Measurements from ENCODE around the gene CNR2. TPM values are rescaled to one million over a fixed set of nuclear protein-coding genes. Genes with fewer than 3 reads are reported as not detected.
A peak's percentile ranks its signal among the peaks of the same experiment; 100 is the strongest.

The CNR2 gene
- total RNA-seq, 1 experiment from 2014 or later: not detected

DNA sequence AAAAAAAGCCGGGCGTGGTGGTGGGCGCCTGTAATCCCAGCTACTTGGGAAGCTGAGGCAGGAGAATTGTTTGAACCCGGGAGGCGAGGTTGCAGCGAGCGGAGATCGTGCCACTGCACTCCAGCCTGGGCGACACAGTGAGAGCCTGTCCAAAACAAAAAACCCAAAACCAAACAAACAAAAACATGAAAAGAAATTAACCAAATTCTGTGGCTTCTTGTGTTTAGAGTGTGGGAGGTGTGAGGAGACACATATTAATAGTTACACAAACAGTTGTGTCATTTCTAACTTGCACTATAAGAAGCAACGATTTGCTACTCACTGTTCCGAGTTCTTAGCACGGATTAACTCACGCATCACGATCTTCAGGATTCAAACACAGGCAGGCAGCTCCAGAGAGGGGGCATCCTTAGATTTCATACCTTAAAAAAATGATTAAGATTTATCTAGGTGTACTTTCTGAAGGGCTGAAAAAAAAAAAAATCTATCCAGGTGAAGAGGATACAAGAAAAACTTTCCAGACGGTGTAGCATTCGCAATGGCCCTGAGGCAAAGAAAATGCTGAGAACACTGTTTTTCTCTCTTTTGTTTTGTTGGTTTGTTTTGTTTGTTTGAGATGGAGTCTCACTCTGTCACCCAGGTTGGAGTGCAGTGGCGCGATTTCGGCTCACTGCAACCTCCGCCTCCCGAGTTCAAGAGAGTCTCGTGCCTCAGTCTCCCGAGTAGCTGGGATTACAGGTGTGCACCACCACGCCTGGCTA is 87.2 kb downstream of the CNR2 start:
- Histone ChIP-seq H3K9me3 (ENCODE audit: low read depth, low read length, poor library complexity, severe bottlenecking) (no peaks in the 10 kb centered on the region), H3K36me3 (ENCODE audit: insufficient read depth, low read length, poor library complexity, severe bottlenecking) (no peaks in the 10 kb centered on the region), H3K27ac (ENCODE audit: low read depth, low read length, poor library complexity, severe bottlenecking) (peak overlapping the region; percentile 93), H3K27me3 (replicated peaks; ENCODE audit: insufficient read depth, low read depth, low read length, poor library complexity) (no peaks in the 10 kb centered on the region), H3K4me3 (ENCODE audit: low read depth, low read length, poor library complexity, severe bottlenecking) (peak overlapping the region; percentile 82), H3K4me1 (ENCODE audit: insufficient read depth, low read length, poor library complexity, severe bottlenecking) (peaks cover 12% of the 10 kb centered on the region)
- ChIA-PET POLR2A (ENCODE audit: low non-redundant PET) (interaction anchor here (0.6 kb wide), 1 partner anchor 810 kb away, joined by 3 read pairs; the partner anchor contains the start of gene TEX46), CTCF (interaction anchor here (0.6 to 1.0 kb wide), 3 partner anchors 15 to 91 kb away, joined by 4 to 6 read pairs (median 5); no protein-coding TSS in a partner anchor)
- TF ChIP-seq CTCF (conservative IDR thresholded peaks at IDR 0.05; ENCODE audit: low read depth, low read length): no peak
- DNase-seq (ENCODE audit: low spot score): no peak
- intact Hi-C loops (cut with micrococcal nuclease; ENCODE audit: unreplicated experiment): no loop called here
- TSS peak; percentile 75 for BruUV-seq (replicated peaks)

GRCh38 chr1:23825076-23825761 is 87.9 kb downstream of the CNR2 start, which contains the start of gene HMGCL:
HMGCL (minus strand) TSS chr1:23825429; CDS start chr1:23825415, 14 bp downstream.
- no peaks in the 10 kb centered on the region for H3K36me3 ChIP-seq (ENCODE audit: insufficient read depth, low read length, poor library complexity, severe bottlenecking)
- ChIA-PET CTCF (interaction anchor here (0.6 to 1.0 kb wide), 3 partner anchors 14 to 91 kb away, joined by 4 to 6 read pairs (median 5); no protein-coding TSS in a partner anchor), POLR2A (ENCODE audit: low non-redundant PET) (interaction anchor here (0.6 kb wide), 1 partner anchor 810 kb away, joined by 3 read pairs; the partner anchor contains the start of gene TEX46)
- no peak for TF ChIP-seq CTCF (conservative IDR thresholded peaks at IDR 0.05; ENCODE audit: low read depth, low read length)
- no peak for TF ChIP-seq EZH2 (IDR thresholded peaks at IDR 0.05; ENCODE audit: borderline replicate concordance, low read depth, low read length, poor library complexity, severe bottlenecking)
- peak within 1 kb of the TSS; percentile 82 for H3K4me3 ChIP-seq (ENCODE audit: low read depth, low read length, poor library complexity, severe bottlenecking)
- DNase-seq (ENCODE audit: low spot score): peak; percentile 95
- no TSS peak for BruUV-seq (replicated peaks)
- intact Hi-C loops (cut with micrococcal nuclease; ENCODE audit: unreplicated experiment): no loop called here
- no peaks in the 10 kb centered on the region for H3K9me3 ChIP-seq (ENCODE audit: low read depth, low read length, poor library complexity, severe bottlenecking)
- H3K4me1 ChIP-seq (ENCODE audit: insufficient read depth, low read length, poor library complexity, severe bottlenecking): peaks cover 12% of the 10 kb centered on the region
- peak within 1 kb of the TSS; percentile 93 for H3K27ac ChIP-seq (ENCODE audit: low read depth, low read length, poor library complexity, severe bottlenecking)
- no peaks in the 10 kb centered on the region for H3K27me3 ChIP-seq (replicated peaks; ENCODE audit: insufficient read depth, low read depth, low read length, poor library complexity)

GRCh38 chr1:23824711-23825075 is 88.5 kb downstream of the CNR2 start:
- no peak for TF ChIP-seq EZH2 (IDR thresholded peaks at IDR 0.05; ENCODE audit: borderline replicate concordance, low read depth, low read length, poor library complexity, severe bottlenecking)
- no peak for TF ChIP-seq CTCF (conservative IDR thresholded peaks at IDR 0.05; ENCODE audit: low read depth, low read length)
- no peak for DNase-seq (ENCODE audit: low spot score)
- peak overlapping the region; percentile 82 for H3K4me3 ChIP-seq (ENCODE audit: low read depth, low read length, poor library complexity, severe bottlenecking)
- peak overlapping the region; percentile 93 for H3K27ac ChIP-seq (ENCODE audit: low read depth, low read length, poor library complexity, severe bottlenecking)
- POLR2A ChIA-PET (ENCODE audit: low non-redundant PET): no interaction called here
- CTCF ChIA-PET: interaction anchor here (0.6 kb wide), 1 partner anchor 33 kb away, joined by 4 read pairs; no protein-coding TSS in a partner anchor
- H3K4me1 ChIP-seq (ENCODE audit: insufficient read depth, low read length, poor library complexity, severe bottlenecking): peaks cover 12% of the 10 kb centered on the region
- H3K36me3 ChIP-seq (ENCODE audit: insufficient read depth, low read length, poor library complexity, severe bottlenecking): no peaks in the 10 kb centered on the region
- intact Hi-C loops (cut with micrococcal nuclease; ENCODE audit: unreplicated experiment): no loop called here
- H3K9me3 ChIP-seq (ENCODE audit: low read depth, low read length, poor library complexity, severe bottlenecking): no peaks in the 10 kb centered on the region
- H3K27me3 ChIP-seq (replicated peaks; ENCODE audit: insufficient read depth, low read depth, low read length, poor library complexity): no peaks in the 10 kb centered on the region
- TSS peak; percentile 81 for BruUV-seq (replicated peaks)

Measured in A673 (cell line).